Neuronal stem cell (in vitro differentiated cells): ENCODE results near the gene SPOP.

Experiments
- DNase-seq: peaks from one replicate; pipeline ENCODE4 v3.0.0-alpha.2; 2013; ENCODE audit warnings: low spot score
- H2AFZ ChIP-seq: one replicate; pipeline ENCODE4 v1.6.1; 2013; ENCODE audit warnings: mild to moderate bottlenecking, low read length, inconsistent platforms
- H2AK5ac ChIP-seq: 2 replicates; pipeline ENCODE4 v1.6.1; 2013; ENCODE audit warnings: low read depth, mild to moderate bottlenecking, inconsistent platforms, low read length, moderate library complexity, mixed read lengths
- H2BK120ac ChIP-seq: 2 replicates; pipeline ENCODE4 v1.6.1; 2013; ENCODE audit warnings: low read depth, mild to moderate bottlenecking, inconsistent platforms, low read length, moderate library complexity, mixed read lengths
- H2BK12ac ChIP-seq: one replicate; pipeline ENCODE4 v1.6.1; 2013; ENCODE audit warnings: low read length, inconsistent platforms
- H2BK15ac ChIP-seq: 2 replicates; pipeline ENCODE4 v1.6.1; 2013; ENCODE audit warnings: mild to moderate bottlenecking, low read length, inconsistent platforms, mixed read lengths
- H2BK5ac ChIP-seq: one replicate; pipeline ENCODE4 v1.6.1; 2013; ENCODE audit warnings: inconsistent platforms, mild to moderate bottlenecking, low read length, moderate library complexity
- H3K14ac ChIP-seq: one replicate; pipeline ENCODE4 v1.6.1; 2013; ENCODE audit warnings: low read length, inconsistent platforms
- H3K18ac ChIP-seq: 2 replicates; pipeline ENCODE4 v1.6.1; 2013; ENCODE audit warnings: low read length, inconsistent platforms
- H3K23ac ChIP-seq: 2 replicates; pipeline ENCODE4 v1.6.1; 2013; ENCODE audit warnings: low read depth, mild to moderate bottlenecking, mixed read lengths, low read length, inconsistent platforms; ENCODE audit not compliant: poor library complexity
- H3K27ac ChIP-seq: replicated peaks from 3 replicates; pipeline ENCODE4 v1.5.1; 2013; ENCODE audit warnings: low read length, inconsistent platforms
- H3K27me3 ChIP-seq, 3 experiments: 2 replicates each; pipeline ENCODE4 v1.6.1; 2013; ENCODE audit warnings: low read length in 3 of 3, mild to moderate bottlenecking in 2 of 3, inconsistent platforms in 1 of 3, low read depth in 1 of 3, mixed read lengths in 1 of 3, moderate library complexity in 1 of 3; ENCODE audit not compliant: control insufficient read depth in 3 of 3, insufficient read depth in 3 of 3
- H3K36me3 ChIP-seq, 2 donors: replicated peaks in 1 of 2; 2 replicates each; pipeline ENCODE4 v1.6.1; 2013; ENCODE audit warnings: low read length in 2 of 2; ENCODE audit not compliant: control insufficient read depth in 2 of 2, insufficient read depth in 2 of 2
- H3K4ac ChIP-seq: 2 replicates; pipeline ENCODE4 v1.6.1; 2013; ENCODE audit warnings: inconsistent platforms, mild to moderate bottlenecking, low read length, moderate library complexity
- H3K4me1 ChIP-seq, 2 donors: 1 replicate in 1 of 2; 2 replicates in 1 of 2; pipeline ENCODE4 v1.6.1; 2013; ENCODE audit warnings: low read length in 2 of 2, low read depth in 1 of 2; ENCODE audit not compliant: control insufficient read depth in 2 of 2, insufficient read depth in 1 of 2
- H3K4me2 ChIP-seq: one replicate; pipeline ENCODE4 v1.6.1; 2013; ENCODE audit warnings: mild to moderate bottlenecking, low read length, inconsistent platforms; ENCODE audit not compliant: insufficient read depth, poor library complexity, severe bottlenecking
- H3K4me3 ChIP-seq, 2 donors: 2 replicates each; pipeline ENCODE4 v1.5.1; 2013; ENCODE audit warnings: low read length in 2 of 2, mild to moderate bottlenecking in 2 of 2, inconsistent platforms in 1 of 2, moderate library complexity in 1 of 2
- H3K79me1 ChIP-seq: one replicate; pipeline ENCODE4 v1.6.1; 2013; ENCODE audit warnings: low read depth, mild to moderate bottlenecking, inconsistent platforms, low read length, moderate library complexity
- H3K9ac ChIP-seq: one replicate; pipeline ENCODE4 v1.6.1; 2013; ENCODE audit warnings: mild to moderate bottlenecking, low read depth, low read length, inconsistent platforms; ENCODE audit not compliant: poor library complexity
- H3K9me3 ChIP-seq, 2 donors: replicated peaks in 1 of 2; 2 replicates each; pipeline versions ENCODE3 to v1.6.1; 2013; ENCODE audit warnings: low read length in 2 of 2, mild to moderate bottlenecking in 2 of 2, inconsistent platforms in 1 of 2, low read depth in 1 of 2, mixed read lengths in 1 of 2, moderate library complexity in 1 of 2; ENCODE audit not compliant: control insufficient read depth in 2 of 2, insufficient read depth in 1 of 2
- H4K8ac ChIP-seq: one replicate; pipeline ENCODE4 v1.6.1; 2013; ENCODE audit warnings: low read depth, mild to moderate bottlenecking, inconsistent platforms, low read length, moderate library complexity
- H4K91ac ChIP-seq: one replicate; pipeline ENCODE4 v1.6.1; 2013; ENCODE audit warnings: low read length, low read depth, mild to moderate bottlenecking, inconsistent platforms; ENCODE audit not compliant: poor library complexity
- WGBS, 2 donors: extraction: QIAGEN DNeasy Blood & Tissue Kit; methylation state at CpG; one replicate each; pipeline ENCODE4 v1.1.7; 2013; ENCODE audit warnings: missing lambda C conversion rate in 2 of 2, mixed read lengths in 1 of 2; ENCODE audit not compliant: insufficient read length in 2 of 2, insufficient replicate concordance in 1 of 2; ENCODE audit errors: extremely low coverage in 2 of 2; 5-methylcytosine and 5-hydroxymethylcytosine counted together

The SPOP gene

DNA sequence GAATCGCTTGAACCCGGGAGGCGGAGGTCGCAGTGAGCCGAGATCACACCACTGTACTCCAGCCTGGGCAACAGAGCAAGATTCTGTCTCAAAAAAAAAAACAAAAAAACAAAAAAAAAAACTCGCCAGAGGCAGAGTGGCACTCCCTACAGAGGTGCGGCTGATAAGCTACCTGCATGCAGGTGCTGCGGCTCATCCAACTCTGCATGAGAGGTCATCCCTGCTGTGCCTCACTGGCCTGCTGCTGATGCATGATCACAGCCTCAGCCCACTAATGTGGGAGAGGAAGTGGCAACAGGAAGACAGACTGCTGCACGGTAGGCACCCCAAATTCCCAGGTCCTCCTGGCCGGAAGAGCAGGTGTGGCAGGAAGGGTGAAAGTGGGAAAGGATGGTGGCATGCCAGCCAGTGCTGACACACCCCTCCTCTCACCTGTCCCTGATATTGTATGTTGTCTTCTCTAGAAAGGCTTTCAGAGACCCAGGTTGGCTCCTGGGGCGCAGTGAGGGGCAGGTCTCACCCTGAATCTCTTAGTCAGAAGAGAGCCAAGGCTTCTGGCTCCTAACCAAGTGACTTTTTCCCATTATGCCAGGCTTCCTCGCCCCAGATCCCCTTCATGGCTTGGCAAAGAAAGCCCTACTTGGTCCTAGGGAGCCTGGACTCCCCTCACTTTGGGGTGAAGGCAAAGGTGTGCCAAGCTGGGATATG, 90.4 kb downstream of the SPOP start:
- H3K4me3 ChIP-seq: no peak overlapping the region
- no peaks in the 10 kb centered on the region for H3K27me3 ChIP-seq
- H3K4me1 ChIP-seq: no peaks in the 10 kb centered on the region
- H2BK15ac ChIP-seq: no peak overlapping the region
- H3K36me3 ChIP-seq: no peaks in the 10 kb centered on the region
- no peak overlapping the region for H2BK12ac ChIP-seq
- H3K14ac ChIP-seq: peak overlapping the region; percentile 17
- H3K18ac ChIP-seq: no peak overlapping the region
- no peak overlapping the region for H3K27ac ChIP-seq
- H2BK5ac ChIP-seq: no peak overlapping the region
- H3K4me2 ChIP-seq: no peak overlapping the region
- DNase-seq: no peak
- no CpG with 5 or more reads among the region's 12 CpGs for WGBS, 2 donors
- no peak overlapping the region for H3K4ac ChIP-seq
- H2AFZ ChIP-seq: no peak overlapping the region
- H2BK120ac ChIP-seq: no peak overlapping the region
- peak overlapping the region; percentile 45 for H3K9ac ChIP-seq
- no peak overlapping the region for H2AK5ac ChIP-seq
- no peaks in the 10 kb centered on the region for H3K9me3 ChIP-seq
- no peak overlapping the region for H4K8ac ChIP-seq
- no peak overlapping the region for H3K23ac ChIP-seq
- H4K91ac ChIP-seq: no peak overlapping the region
- H3K79me1 ChIP-seq: no peaks in the 10 kb centered on the region

DNA sequence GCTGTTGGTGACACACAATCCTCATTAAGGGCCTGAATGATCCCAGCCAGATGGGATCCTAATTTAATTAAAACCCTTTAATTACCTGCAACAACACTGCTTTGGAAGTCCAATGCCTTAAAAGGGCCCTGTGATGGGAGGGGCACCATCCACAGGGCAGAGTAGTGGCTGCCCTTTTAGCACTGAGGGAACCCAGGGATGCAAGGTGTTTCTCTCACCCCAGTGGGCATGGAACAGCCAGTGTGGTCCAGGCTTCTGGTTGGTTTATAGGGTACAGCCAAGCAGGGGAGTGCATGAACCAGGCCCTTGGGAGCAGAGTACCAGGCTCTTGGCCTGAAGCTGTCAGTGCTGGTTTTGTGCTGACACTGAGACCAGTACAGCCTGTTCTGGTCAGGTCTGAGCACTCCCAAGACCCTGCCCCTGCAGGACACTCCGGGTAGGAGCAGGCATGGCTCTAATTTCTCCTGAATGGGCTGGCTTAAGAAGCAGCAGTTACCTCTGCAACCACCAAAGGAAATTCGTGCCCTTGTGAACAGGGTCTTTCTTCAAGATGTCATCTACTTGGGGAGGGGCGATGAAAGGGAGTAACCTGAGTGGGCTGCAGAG, 92.4 kb downstream of the SPOP start:
- no peaks in the 10 kb centered on the region for H3K79me1 ChIP-seq
- H2BK120ac ChIP-seq: no peak overlapping the region
- no peak overlapping the region for H2BK15ac ChIP-seq
- H4K8ac ChIP-seq: no peak overlapping the region
- no peak for DNase-seq
- no peak overlapping the region for H3K27ac ChIP-seq
- H2BK12ac ChIP-seq: no peak overlapping the region
- no peak overlapping the region for H3K18ac ChIP-seq
- H2BK5ac ChIP-seq: no peak overlapping the region
- H3K36me3 ChIP-seq: no peaks in the 10 kb centered on the region
- no CpG with 5 or more reads among the region's 3 CpGs for WGBS, 2 donors
- no peak overlapping the region for H3K4me2 ChIP-seq
- H3K27me3 ChIP-seq: no peaks in the 10 kb centered on the region
- H3K4ac ChIP-seq: no peak overlapping the region
- H4K91ac ChIP-seq: no peak overlapping the region
- no peak overlapping the region for H2AK5ac ChIP-seq
- H3K4me1 ChIP-seq: peaks cover 0 to 2% of the 10 kb centered on the region in 2 donors
- no peak overlapping the region for H3K4me3 ChIP-seq
- H3K14ac ChIP-seq: no peak overlapping the region
- no peak overlapping the region for H2AFZ ChIP-seq
- no peak overlapping the region for H3K9ac ChIP-seq
- H3K23ac ChIP-seq: no peak overlapping the region
- H3K9me3 ChIP-seq: no peaks in the 10 kb centered on the region

DNA sequence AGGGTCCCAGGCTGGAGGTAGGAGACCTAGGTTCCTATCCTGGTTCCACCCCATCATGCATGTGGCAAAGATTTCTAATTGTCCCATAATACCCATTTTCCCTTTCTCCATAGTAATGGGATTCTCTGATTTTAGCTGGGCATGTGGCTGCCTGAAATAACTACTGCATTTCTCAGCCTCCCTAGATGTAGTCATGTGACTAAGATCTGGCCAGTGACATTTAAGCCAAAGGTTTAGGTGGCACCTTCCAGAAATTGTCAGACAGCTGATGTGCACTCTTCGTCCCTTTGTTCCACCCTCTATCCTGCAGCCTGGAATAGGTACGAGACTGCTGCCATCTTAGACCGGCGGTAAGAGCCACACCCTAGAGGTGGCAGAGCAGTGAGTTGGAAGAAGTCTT, 94.0 kb downstream of the SPOP start:
- WGBS, 2 donors: no CpG with 5 or more reads among the region's 4 CpGs
- Histone ChIP-seq H3K4me3 (no peak overlapping the region), H3K79me1 (no peaks in the 10 kb centered on the region), H3K4me2 (no peak overlapping the region), H2BK12ac (no peak overlapping the region), H3K9me3 (peaks cover 0 to 2% of the 10 kb centered on the region in 2 donors), H3K23ac (no peak overlapping the region), H3K4ac (no peak overlapping the region), H4K8ac (no peak overlapping the region), H2BK15ac (no peak overlapping the region), H3K14ac (no peak overlapping the region), H3K27me3 (peaks cover 0 to 3% (median 0%) of the 10 kb centered on the region in 3 experiments), H2BK5ac (no peak overlapping the region), H3K9ac (peak overlapping the region; percentile 1), H3K27ac (no peak overlapping the region), H3K18ac (no peak overlapping the region), H4K91ac (no peak overlapping the region), H3K4me1 (peaks cover 0 to 2% of the 10 kb centered on the region in 2 donors), H2AFZ (no peak overlapping the region), H2BK120ac (no peak overlapping the region), H2AK5ac (no peak overlapping the region), H3K36me3 (no peaks in the 10 kb centered on the region)
- no peak for DNase-seq

- H3K36me3 ChIP-seq: no peaks in the 10 kb centered on the region
- no peak overlapping the region for H3K9ac ChIP-seq
- no peak overlapping the region for H2BK15ac ChIP-seq
- H3K4me2 ChIP-seq: no peak overlapping the region
- H2BK120ac ChIP-seq: no peak overlapping the region
- no peak overlapping the region for H3K14ac ChIP-seq
- H3K23ac ChIP-seq: no peak overlapping the region
- H3K4me1 ChIP-seq: peaks cover 0 to 2% of the 10 kb centered on the region in 2 donors
- H3K79me1 ChIP-seq: no peaks in the 10 kb centered on the region
- no CpG with 5 or more reads among the region's 5 CpGs for WGBS, 2 donors
- H3K18ac ChIP-seq: no peak overlapping the region
- H3K9me3 ChIP-seq: peaks cover 0 to 2% of the 10 kb centered on the region in 2 donors
- no peak overlapping the region for H2BK12ac ChIP-seq
- H4K8ac ChIP-seq: no peak overlapping the region
- H2AK5ac ChIP-seq: no peak overlapping the region
- no peak overlapping the region for H2BK5ac ChIP-seq
- no peak for DNase-seq
- no peak overlapping the region for H3K4ac ChIP-seq
- no peak overlapping the region for H3K27ac ChIP-seq
- no peak overlapping the region for H4K91ac ChIP-seq
- no peak overlapping the region for H3K4me3 ChIP-seq
- H2AFZ ChIP-seq: no peak overlapping the region
- H3K27me3 ChIP-seq: peaks cover 0 to 8% (median 0%) of the 10 kb centered on the region in 3 experiments
Observed at GRCh38 chr17:49583226-49583625, 94.7 kb downstream of the SPOP start.
